ENCODE data around the gene ILRUN. TPM values are rescaled to one million over a fixed set of nuclear protein-coding genes. Genes with fewer than 3 reads are reported as not detected.
"Not testable (repeated sequence)": the region's sequence is repeated elsewhere in the genome, so short reads cannot be mapped to it uniquely, and the experiment has no call there.

The ILRUN gene
- total RNA-seq, 1 donor from 2014 or later = 52.0 TPM

DNA sequence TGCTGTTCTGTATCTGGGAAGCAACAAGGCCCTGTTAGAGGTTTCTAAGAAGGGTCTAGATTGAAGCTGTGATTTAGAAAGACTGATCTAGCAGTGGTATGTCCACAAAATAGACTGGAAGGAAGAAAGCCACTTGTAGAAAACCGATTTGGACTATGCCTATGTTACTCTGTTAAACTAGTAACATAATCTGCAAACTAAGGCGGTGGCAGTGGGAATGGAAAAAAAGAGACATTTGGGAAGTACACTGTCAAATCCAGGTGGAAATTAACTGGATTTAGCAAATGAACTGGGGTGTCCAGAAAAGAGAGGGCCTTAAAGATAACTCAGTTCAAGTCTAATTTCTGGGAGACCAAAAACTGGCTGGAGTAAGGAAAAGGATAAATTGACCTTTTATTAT, 11.6 kb downstream of the ILRUN start:
- Mint-ChIP-seq H3K4me1 (peaks cover 4% of the 10 kb centered on the region), H3K4me3 (no peak overlapping the region), H3K27ac (ENCODE audit: unreplicated experiment) (no peak overlapping the region), H3K36me3 (ENCODE audit: low read depth) (peaks cover 6% of the 10 kb centered on the region), H3K9me3 (peaks cover 3% of the 10 kb centered on the region), H3K27me3 (ENCODE audit: low read depth) (no peaks in the 10 kb centered on the region)
- TF ChIP-seq, protein P1, sequence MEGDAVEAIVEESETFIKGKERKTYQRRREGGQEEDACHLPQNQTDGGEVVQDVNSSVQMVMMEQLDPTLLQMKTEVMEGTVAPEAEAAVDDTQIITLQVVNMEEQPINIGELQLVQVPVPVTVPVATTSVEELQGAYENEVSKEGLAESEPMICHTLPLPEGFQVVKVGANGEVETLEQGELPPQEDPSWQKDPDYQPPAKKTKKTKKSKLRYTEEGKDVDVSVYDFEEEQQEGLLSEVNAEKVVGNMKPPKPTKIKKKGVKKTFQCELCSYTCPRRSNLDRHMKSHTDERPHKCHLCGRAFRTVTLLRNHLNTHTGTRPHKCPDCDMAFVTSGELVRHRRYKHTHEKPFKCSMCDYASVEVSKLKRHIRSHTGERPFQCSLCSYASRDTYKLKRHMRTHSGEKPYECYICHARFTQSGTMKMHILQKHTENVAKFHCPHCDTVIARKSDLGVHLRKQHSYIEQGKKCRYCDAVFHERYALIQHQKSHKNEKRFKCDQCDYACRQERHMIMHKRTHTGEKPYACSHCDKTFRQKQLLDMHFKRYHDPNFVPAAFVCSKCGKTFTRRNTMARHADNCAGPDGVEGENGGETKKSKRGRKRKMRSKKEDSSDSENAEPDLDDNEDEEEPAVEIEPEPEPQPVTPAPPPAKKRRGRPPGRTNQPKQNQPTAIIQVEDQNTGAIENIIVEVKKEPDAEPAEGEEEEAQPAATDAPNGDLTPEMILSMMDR (conservative IDR thresholded peaks at IDR 0.05) = no peak
- DNase-seq (ENCODE audit: low read depth, low spot score) = no peak

DNA sequence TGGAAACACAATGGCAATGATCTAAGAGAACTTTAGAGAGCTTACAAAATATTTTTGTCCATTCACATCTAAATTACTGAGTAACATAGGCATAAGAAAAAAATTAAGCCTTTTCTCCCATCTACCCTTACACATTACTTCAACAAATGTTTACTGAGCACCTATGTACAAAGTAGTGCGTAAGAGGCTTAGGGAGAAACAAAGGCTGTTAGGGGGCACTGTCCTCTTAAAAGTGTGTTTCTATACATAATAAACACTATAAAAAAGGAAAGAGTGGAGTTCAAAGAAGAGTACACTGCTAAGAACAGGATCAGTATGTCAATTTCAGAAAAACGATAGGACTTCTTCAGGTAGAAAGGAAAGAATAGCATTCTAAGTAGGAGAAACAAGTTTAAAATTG, 12.2 kb downstream of the ILRUN start:
- Mint-ChIP-seq H3K36me3 (ENCODE audit: low read depth) (peaks cover 6% of the 10 kb centered on the region), H3K27me3 (ENCODE audit: low read depth) (no peaks in the 10 kb centered on the region), H3K4me3 (no peak overlapping the region), H3K4me1 (peaks cover 8% of the 10 kb centered on the region), H3K27ac (ENCODE audit: unreplicated experiment) (no peak overlapping the region), H3K9me3 (peaks cover 3% of the 10 kb centered on the region)
- DNase-seq (ENCODE audit: low read depth, low spot score) = no peak
- TF ChIP-seq, protein P1 (conservative IDR thresholded peaks at IDR 0.05) = no peak

DNA sequence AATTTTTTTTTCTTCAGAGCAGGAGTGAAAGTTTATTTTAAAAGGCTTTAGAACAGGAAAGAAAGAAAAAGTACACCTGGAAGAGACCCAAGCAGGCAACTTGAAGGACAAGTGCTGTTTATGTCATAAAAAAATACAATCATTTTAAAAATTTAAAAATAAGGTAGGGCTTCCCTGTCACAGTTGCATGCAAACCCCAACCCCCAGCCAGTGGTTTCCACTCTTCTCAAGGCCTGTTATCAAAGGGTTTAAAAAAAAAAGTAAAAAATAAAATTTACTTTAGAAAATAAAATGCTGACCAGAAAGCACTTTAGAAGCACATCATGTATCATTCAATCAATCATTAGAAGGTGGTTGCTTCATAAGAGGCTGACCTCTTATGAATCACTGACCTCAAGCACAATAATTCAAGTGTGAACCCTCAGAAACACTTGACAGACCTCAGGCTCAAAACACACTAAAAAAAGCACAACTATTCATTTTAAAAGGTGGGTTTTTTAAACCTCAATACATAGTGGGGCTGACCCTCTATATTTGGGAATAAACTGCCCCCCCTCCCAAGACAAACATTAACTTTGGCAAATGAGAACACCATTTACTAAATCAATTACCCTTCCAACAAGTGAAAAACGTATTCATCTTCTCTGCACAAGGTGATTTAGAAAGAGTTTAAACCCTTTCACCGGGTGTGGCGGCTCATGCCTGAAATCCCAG, 15.6 kb downstream of the ILRUN start:
- no peak for DNase-seq (ENCODE audit: low read depth, low spot score)
- Mint-ChIP-seq H3K9me3 (peaks cover 2% of the 10 kb centered on the region), H3K27ac (ENCODE audit: unreplicated experiment) (no peak overlapping the region), H3K27me3 (ENCODE audit: low read depth) (no peaks in the 10 kb centered on the region), H3K36me3 (ENCODE audit: low read depth) (peaks cover 2% of the 10 kb centered on the region), H3K4me3 (no peak overlapping the region), H3K4me1 (peaks cover 7% of the 10 kb centered on the region)
- TF ChIP-seq, protein P1 (conservative IDR thresholded peaks at IDR 0.05) = no peak

DNA sequence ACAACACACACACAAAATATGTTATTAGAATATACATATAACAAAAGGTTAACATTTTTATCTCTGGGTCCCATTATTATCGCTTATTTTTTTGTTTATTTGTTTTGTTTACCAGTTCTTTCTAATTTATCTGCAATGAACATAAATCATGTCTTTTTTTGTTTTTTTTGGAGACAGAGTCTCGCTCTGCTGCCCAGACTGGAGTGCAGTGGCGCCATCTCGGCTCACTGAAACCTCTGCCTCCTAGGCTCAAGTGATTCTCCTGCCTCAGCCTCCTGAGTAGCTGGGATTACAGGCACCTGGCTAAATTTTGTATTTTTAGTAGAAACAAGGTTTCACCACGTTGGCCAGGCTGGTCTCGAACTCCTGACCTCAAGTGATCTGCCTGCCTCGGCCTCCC, 16.3 kb downstream of the ILRUN start:
- H3K36me3 Mint-ChIP-seq (ENCODE audit: low read depth); DNase-seq (ENCODE audit: low read depth, low spot score); H3K4me3 Mint-ChIP-seq; H3K27ac Mint-ChIP-seq (ENCODE audit: unreplicated experiment); H3K4me1 Mint-ChIP-seq; H3K9me3 Mint-ChIP-seq; H3K27me3 Mint-ChIP-seq (ENCODE audit: low read depth): not testable (repeated sequence)

DNA sequence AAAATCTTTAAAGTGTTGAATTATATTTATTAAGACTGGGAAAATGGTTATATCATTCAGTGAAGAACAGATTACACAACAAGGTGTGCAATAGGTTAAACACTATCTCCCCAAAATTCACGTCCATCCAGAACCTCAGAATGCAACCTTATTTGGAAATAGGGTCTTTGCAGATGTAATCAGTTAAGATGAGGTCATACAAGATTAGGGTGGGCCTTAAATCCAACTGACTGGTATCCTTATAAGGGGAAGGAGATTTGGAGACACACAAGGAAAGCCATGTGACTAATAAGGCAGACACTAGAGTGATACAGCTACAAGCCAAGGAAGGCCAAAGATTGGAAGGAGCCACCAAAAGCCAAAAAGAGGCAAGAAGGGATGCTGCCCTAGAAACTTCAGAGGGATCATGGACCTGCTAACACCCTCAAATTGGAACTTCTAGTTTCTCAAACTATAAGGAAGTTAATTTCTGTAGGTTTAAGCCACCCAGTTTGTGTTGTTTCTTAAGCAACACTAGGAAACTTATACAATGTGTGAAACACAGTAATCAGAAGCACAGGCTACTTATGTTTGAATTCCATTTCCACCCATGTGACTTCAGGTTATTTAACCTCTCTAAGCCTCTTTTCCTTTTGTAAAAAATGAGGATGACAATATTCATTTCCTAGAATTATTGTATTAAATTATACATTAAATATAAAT, 16.9 kb downstream of the ILRUN start:
- no peak for DNase-seq (ENCODE audit: low read depth, low spot score)
- Mint-ChIP-seq H3K27me3 (ENCODE audit: low read depth) (no peaks in the 10 kb centered on the region), H3K4me3 (no peak overlapping the region), H3K36me3 (ENCODE audit: low read depth) (no peaks in the 10 kb centered on the region), H3K27ac (ENCODE audit: unreplicated experiment) (no peak overlapping the region), H3K9me3 (no peaks in the 10 kb centered on the region), H3K4me1 (peaks cover 4% of the 10 kb centered on the region)
- TF ChIP-seq, protein P1 (conservative IDR thresholded peaks at IDR 0.05) = no peak

DNA sequence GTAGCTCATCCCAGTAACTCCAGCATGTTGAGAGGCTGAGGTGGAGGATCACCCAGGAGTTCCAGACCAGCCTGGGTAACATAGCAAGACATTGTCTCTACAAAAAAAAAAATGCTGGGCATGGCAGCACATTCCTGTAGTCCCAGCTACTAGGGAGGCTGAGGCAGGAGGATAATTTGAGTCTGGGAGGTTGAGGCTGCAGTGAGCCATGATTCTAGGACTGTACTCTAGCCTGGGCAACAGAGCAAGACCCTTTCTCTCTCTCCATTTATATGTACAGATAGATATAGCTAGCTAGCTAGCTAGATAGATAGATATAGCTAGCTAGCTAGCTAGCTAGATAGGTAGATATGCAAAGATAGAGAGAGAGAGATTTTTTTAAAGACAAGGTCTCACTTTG, 20.4 kb downstream of the ILRUN start:
- peaks cover 16% of the 10 kb centered on the region for H3K4me1 Mint-ChIP-seq
- TF ChIP-seq, protein P1 (conservative IDR thresholded peaks at IDR 0.05) = no peak
- H3K27ac Mint-ChIP-seq (ENCODE audit: unreplicated experiment) = no peak overlapping the region
- no peak overlapping the region for H3K4me3 Mint-ChIP-seq
- no peak for DNase-seq (ENCODE audit: low read depth, low spot score)
- H3K27me3 Mint-ChIP-seq (ENCODE audit: low read depth) = no peaks in the 10 kb centered on the region
- no peaks in the 10 kb centered on the region for H3K36me3 Mint-ChIP-seq (ENCODE audit: low read depth)
- no peaks in the 10 kb centered on the region for H3K9me3 Mint-ChIP-seq

DNA sequence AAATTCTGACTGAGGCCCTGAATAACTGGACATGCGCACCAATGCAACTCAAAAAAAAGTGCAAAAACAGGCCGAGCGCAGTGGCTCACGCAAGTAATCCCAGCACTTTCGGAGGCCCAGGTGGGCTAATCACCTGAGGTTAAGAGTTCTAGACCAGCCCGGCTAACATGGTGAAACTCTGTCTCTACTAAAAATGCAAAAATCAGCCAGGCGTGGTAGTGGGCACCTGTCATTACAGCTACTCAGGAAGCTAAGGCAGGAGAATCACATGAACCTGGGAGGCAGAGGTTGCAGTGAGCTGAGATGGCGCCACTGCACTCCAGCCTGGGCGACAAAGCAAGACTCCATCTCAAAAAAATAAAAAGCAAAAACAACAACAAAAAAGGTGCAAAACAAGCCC, 21.6 kb downstream of the ILRUN start:
- DNase-seq (ENCODE audit: low read depth, low spot score); H3K4me3 Mint-ChIP-seq; H3K36me3 Mint-ChIP-seq (ENCODE audit: low read depth); H3K27ac Mint-ChIP-seq (ENCODE audit: unreplicated experiment); H3K27me3 Mint-ChIP-seq (ENCODE audit: low read depth); H3K9me3 Mint-ChIP-seq: not testable (repeated sequence)
- peaks cover 16% of the 10 kb centered on the region for H3K4me1 Mint-ChIP-seq
